ENCODE measurements around the gene PSMA3.

GRCh38 chr14:58282925-58283593, 38.4 kb downstream of the PSMA3 start:
- TF ChIP-seq CTCF (IDR thresholded peaks at IDR 0.05) = no peak
- TF ChIP-seq POLR2A (IDR thresholded peaks at IDR 0.05) = no peak
